ENCODE data around the gene NUMB. TPM values are rescaled to one million over a fixed set of nuclear protein-coding genes. Genes with fewer than 3 reads are reported as not detected.
A peak's percentile ranks its signal among the peaks of the same experiment; 100 is the strongest.

Gene NUMB
- total RNA-seq (2016; rRNA removed; fragmentation: Illumina TruSeq; extraction: Trizol) (20.3 and 27.7 TPM in 2 replicates), polyA plus RNA-seq (2011; rRNA removed) (71.1 and 77.1 TPM in 2 replicates), polyA minus RNA-seq (2011; rRNA and poly(A)+ RNA removed; ENCODE audit: low replicate concordance) (149 and 174 TPM in 2 replicates), Bru-seq, nascent RNA (percentile 75 among the genes with signal in this experiment), BruChase-seq, experiment 1, labeled RNA remaining after a 6-hour chase (percentile 73 among the genes with signal in this experiment), BruChase-seq, experiment 2, labeled RNA remaining after a 2-hour chase (percentile 72 among the genes with signal in this experiment)
- total RNA-seq (2016; cell fraction: cytosol; rRNA removed; fragmentation: Illumina TruSeq; extraction: Trizol; ENCODE audit: low read depth), result 5.7 and 8.8 TPM in 2 replicates
- total RNA-seq (2016; cell fraction: insoluble cytoplasmic fraction; rRNA removed; fragmentation: Illumina TruSeq; extraction: Trizol), result 22.2 and 31.9 TPM in 2 replicates
- 14.7 and 15.0 TPM in 2 replicates for total RNA-seq (2016; cell fraction: membrane; rRNA removed; fragmentation: Illumina TruSeq; extraction: Trizol)
- total RNA-seq (2016; cell fraction: nucleus; rRNA removed; fragmentation: Illumina TruSeq; extraction: Trizol), result 34.7 and 36.8 TPM in 2 replicates
- 46.5 and 51.7 TPM in 2 replicates for polyA plus RNA-seq (2011; cell fraction: cytosol; rRNA removed)
- polyA plus RNA-seq (2011; cell fraction: nucleus; rRNA removed), result 87.4 and 94.3 TPM in 2 replicates
- 32.2 and 36.9 TPM in 2 replicates for polyA plus RNA-seq (2012)
- polyA plus RNA-seq (2016; cell fraction: cytosol; fragmentation: Illumina TruSeq; extraction: Trizol; ENCODE audit: low read depth), result 2.7 and 3.2 TPM in 2 replicates
- polyA plus RNA-seq (2016; cell fraction: insoluble cytoplasmic fraction; fragmentation: Illumina TruSeq; extraction: Trizol; ENCODE audit: low read depth), result 41.7 and 43.4 TPM in 2 replicates
- 9.9 and 10.5 TPM in 2 replicates for polyA plus RNA-seq (2016; cell fraction: membrane; fragmentation: Illumina TruSeq; extraction: Trizol; ENCODE audit: low read depth)
- polyA plus RNA-seq (2016; cell fraction: nucleus; fragmentation: Illumina TruSeq; extraction: Trizol; ENCODE audit: insufficient read depth, low read depth), result 52.2 and 60.2 TPM in 2 replicates
- 41.3 and 51.9 TPM in 2 replicates for polyA minus RNA-seq (2011; cell fraction: cytosol; rRNA and poly(A)+ RNA removed)
- polyA minus RNA-seq (2011; cell fraction: nucleus; rRNA and poly(A)+ RNA removed), result 101 and 107 TPM in 2 replicates
- long read RNA-seq, experiment 1, partial matches to known transcripts, result 2 of 24 reads
- long read RNA-seq, experiment 1, other reads (novel, unspliced or antisense), result 14 of 24 reads
- long read RNA-seq, experiment 2, partial matches to known transcripts, result 6 of 35 reads
- long read RNA-seq, experiment 2, other reads (novel, unspliced or antisense), result 27 of 35 reads

- Histone ChIP-seq H3K36me3 (replicated peaks in 1 of 2; ENCODE audit: control insufficient read depth in 1 of 2, insufficient read depth in 2 of 2, low read length in 2 of 2) (no peaks in the 10 kb centered on the region; a peak in 1 of 5 replicates), H2AFZ (ENCODE audit: low read length) (peak within 1 kb of the TSS; percentile 61), H3K4me2 (ENCODE audit: low read depth, low read length) (peak within 1 kb of the TSS; percentile 77), H3K27ac (ENCODE audit: extremely low read length, insufficient read depth, low read length) (peak within 1 kb of the TSS; percentile 79), H3K9ac (ENCODE audit: insufficient read depth, low read depth, low read length) (peak within 1 kb of the TSS; percentile 87), H4K20me1 (ENCODE audit: insufficient read depth, low read length) (peaks cover 3% of the 10 kb centered on the region; the same call in 1 of the 2 replicates), H3K4me1 (ENCODE audit: insufficient read depth, low read length) (peaks cover 58% of the 10 kb centered on the region), H3K9me3 (ENCODE audit: low read length) (no peaks in the 10 kb centered on the region), H3K4me3 (replicated peaks in 1 of 3; ENCODE audit: insufficient read depth in 1 of 3, low read depth in 2 of 3, low read length in 3 of 3) (peak within 1 kb of the TSS; percentile 80 to 96 (median 94)), H3K27me3 (ENCODE audit: control insufficient read depth in 1 of 2, insufficient read depth in 2 of 2, low read length in 2 of 2) (no peaks in the 10 kb centered on the region; a peak in 1 of 5 replicates), H3K79me2 (ENCODE audit: insufficient read depth, low read length) (peaks cover 53% of the 10 kb centered on the region)
- peak; percentile 93 for ATAC-seq
- BruUV-seq (replicated peaks), result no TSS peak
- peak; percentile 99 for DNase-seq (ENCODE audit: low spot score)
- POLR2A ChIA-PET, result interaction anchor here (0.5 to 4.4 kb wide), 25 partner anchors 10 to 535 kb away, joined by 3 to 23 read pairs (median 4); partner anchors contain the start of genes ACOT2 and RIOX1
- 3% methylated on average over 33 of the region's 60 CpGs for WGBS (ENCODE audit: low lambda C conversion rate)
- peak; percentile 97 for FAIRE-seq
- in situ Hi-C loops (cut with HindIII; ENCODE audit: extremely low pct_ligation_motif_present, low pct_unique_long_range_greater_than_20kb), result loop anchor here (5.0 to 25.0 kb wide), 2 partner anchors 161 to 421 kb away; partner anchors contain the start of gene ZFYVE1
- intact Hi-C loops (cut with micrococcal nuclease; ENCODE audit: unreplicated experiment), result loop anchor here (5.0 kb wide), 2 partner anchors 46 to 161 kb away; no protein-coding TSS in a partner anchor
- CTCF ChIA-PET (ENCODE audit: low intra/inter-chr PET ratio, low total read pairs), result no interaction called here
- 0 out of 2 replicates have a peak, but pooled peaks have one; percentile 27 for TF ChIP-seq REL (CRISPR knock-in tag; conservative IDR thresholded peaks at IDR 0.05)
- TF ChIP-seq SMAD3 (CRISPR knock-in tag; IDR thresholded peaks at IDR 0.05), result 0 out of 2 replicates have a peak, but pooled peaks have one; percentile 40
- no peak for TF ChIP-seq NR0B2 (CRISPR knock-in tag; IDR thresholded peaks at IDR 0.05)
- peak; percentile 42; the same call in 1 of the 2 replicates for TF ChIP-seq ZSCAN21 (CRISPR knock-in tag; IDR thresholded peaks at IDR 0.05; ENCODE audit: borderline replicate concordance)
- TF ChIP-seq KMT2B (CRISPR knock-in tag; IDR thresholded peaks at IDR 0.05), result peak; percentile 76
- TF ChIP-seq EP300 (IDR thresholded peaks at IDR 0.05; ENCODE audit: low read depth in 2 of 2, low read length in 2 of 2), result peak in 1 of 2 experiments; percentile 10; a peak in 2 of 4 replicates
- TF ChIP-seq EP300 (CRISPR knock-in tag; IDR thresholded peaks at IDR 0.05; ENCODE audit: borderline replicate concordance), result no peak
- no peak for TF ChIP-seq SRSF1 (optimal IDR thresholded peaks at IDR 0.05; ENCODE audit: low read depth, low read length)
- peak; percentile 64 for TF ChIP-seq YY1 (IDR thresholded peaks at IDR 0.05; ENCODE audit: insufficient read depth, insufficient replicate concordance, low read depth, low read length)
- peak; percentile 44; the same call in 1 of the 2 replicates for TF ChIP-seq PHF21A (CRISPR knock-in tag; IDR thresholded peaks at IDR 0.05)
- peak; percentile 31; the same call in 1 of the 2 replicates for TF ChIP-seq ZNF232 (CRISPR knock-in tag; IDR thresholded peaks at IDR 0.05; ENCODE audit: borderline replicate concordance)
- TF ChIP-seq DR1 (CRISPR knock-in tag; IDR thresholded peaks at IDR 0.05), result peak; percentile 59; the same call in 1 of the 2 replicates
- peak; percentile 73 for TF ChIP-seq THAP11 (CRISPR knock-in tag; IDR thresholded peaks at IDR 0.05)
- TF ChIP-seq PHF8 (CRISPR knock-in tag; IDR thresholded peaks at IDR 0.05), result peak; percentile 74
- peak; percentile 95 for TF ChIP-seq ATF1 (CRISPR knock-in tag; IDR thresholded peaks at IDR 0.05)
- no peak for TF ChIP-seq ZNF251 (CRISPR knock-in tag; IDR thresholded peaks at IDR 0.05)
- no peak for TF ChIP-seq ARHGAP35 (CRISPR knock-in tag; IDR thresholded peaks at IDR 0.05; ENCODE audit: borderline replicate concordance)
- TF ChIP-seq MED1 (CRISPR knock-in tag; IDR thresholded peaks at IDR 0.05), result peak; percentile 42; the same call in 1 of the 2 replicates
Measured at GRCh38 chr14:73458183-73458976, at the start of gene NUMB. Gene NUMB, minus strand, starts transcription at chr14:73458546. Its CDS starts 102,795 bp downstream, at chr14:73355751.
